Measurements from ENCODE around the gene APPL1.
"Not testable (repeated sequence)": the region's sequence is repeated elsewhere in the genome, so short reads cannot be mapped to it uniquely, and the experiment has no call there.

The APPL1 gene

DNA sequence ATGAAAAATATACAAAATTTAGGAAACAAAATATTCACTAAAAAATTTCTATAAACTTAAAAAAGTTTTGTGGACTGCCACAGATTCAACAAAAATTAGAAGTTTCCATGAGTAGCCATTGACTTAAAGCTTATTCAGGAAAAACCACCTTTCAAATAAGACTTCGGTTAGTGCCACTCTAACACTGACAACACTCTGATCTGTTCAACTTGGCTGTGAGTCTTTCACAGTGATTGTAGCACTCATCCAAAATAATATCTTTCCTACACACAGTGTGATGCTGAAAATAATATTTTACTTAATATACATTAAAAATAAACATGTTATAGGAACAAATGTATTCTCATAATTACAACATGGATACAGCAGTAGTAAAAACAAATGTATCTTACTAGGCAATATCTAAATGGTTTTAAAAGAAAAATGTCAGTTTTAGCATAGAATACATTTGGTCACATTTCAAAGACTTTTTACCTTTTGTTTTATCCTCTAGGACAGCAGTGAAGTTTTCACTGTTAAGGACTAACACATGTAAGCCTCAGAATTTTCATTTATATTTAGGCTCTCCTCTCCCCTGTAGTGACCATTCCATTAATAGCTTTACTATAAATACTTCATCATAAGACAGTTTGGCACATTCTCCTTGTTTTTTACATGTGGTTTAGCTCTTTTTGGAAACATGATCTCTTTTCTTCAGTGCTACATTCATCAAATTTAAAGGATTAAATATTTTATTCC is 64.8 kb downstream of the APPL1 start, which contains the start of gene ASB14:
Gene ASB14, minus strand, starts transcription at position 527 of the 738 bp plus-strand sequence. CDS start 652 bp downstream, outside the sequence.
- no peaks in the 10 kb centered on the region for H3K4me1 ChIP-seq (ENCODE audit: control insufficient read depth, low read length)
- no peak within 1 kb of the TSS for H3K4me2 ChIP-seq (ENCODE audit: low read length)
- H3K36me3 ChIP-seq (ENCODE audit: control insufficient read depth, low read length): no peaks in the 10 kb centered on the region
- H3K27ac ChIP-seq (ENCODE audit: low read depth, low read length): no peak within 1 kb of the TSS
- H3K79me2 ChIP-seq (ENCODE audit: control insufficient read depth, low read length): no peaks in the 10 kb centered on the region
- no peaks in the 10 kb centered on the region for H3K9me3 ChIP-seq (ENCODE audit: control insufficient read depth, insufficient read depth, low read length)
- no peaks in the 10 kb centered on the region for H4K20me1 ChIP-seq (ENCODE audit: control insufficient read depth, insufficient read depth, low read depth, low read length)
- H3K27me3 ChIP-seq (ENCODE audit: control insufficient read depth, low read length): no peaks in the 10 kb centered on the region
- no peaks in the 10 kb centered on the region for H3K9me2 ChIP-seq (replicated peaks; ENCODE audit: control insufficient read depth, low read length)
- TF ChIP-seq CTCF (IDR thresholded peaks at IDR 0.05; ENCODE audit: low read depth, low read length, poor library complexity, severe bottlenecking) (no peak), EZH2phosphoT487 (IDR thresholded peaks at IDR 0.05; ENCODE audit: borderline replicate concordance, low read length) (no peak)
- no peaks in the 10 kb centered on the region for H3F3A ChIP-seq (ENCODE audit: control insufficient read depth, insufficient read depth)
- no peak within 1 kb of the TSS for H3K4me3 ChIP-seq (ENCODE audit: low read length)

GRCh38 chr3:57292897-57293526 is 65.5 kb downstream of the APPL1 start:
- Histone ChIP-seq H3K4me3 (ENCODE audit: low read length) (no peak overlapping the region), H3K27me3 (ENCODE audit: control insufficient read depth, low read length) (peaks cover 6% of the 10 kb centered on the region), H3F3A (ENCODE audit: control insufficient read depth, insufficient read depth) (no peaks in the 10 kb centered on the region), H3K9me3 (ENCODE audit: control insufficient read depth, insufficient read depth, low read length) (no peaks in the 10 kb centered on the region), H3K79me2 (ENCODE audit: control insufficient read depth, low read length) (no peaks in the 10 kb centered on the region), H3K4me1 (ENCODE audit: control insufficient read depth, low read length) (no peaks in the 10 kb centered on the region), H4K20me1 (ENCODE audit: control insufficient read depth, insufficient read depth, low read depth, low read length) (no peaks in the 10 kb centered on the region), H3K27ac (ENCODE audit: low read depth, low read length) (no peak overlapping the region), H3K36me3 (ENCODE audit: control insufficient read depth, low read length) (no peaks in the 10 kb centered on the region), H3K9me2 (replicated peaks; ENCODE audit: control insufficient read depth, low read length) (no peaks in the 10 kb centered on the region), H3K4me2 (ENCODE audit: low read length) (no peak overlapping the region)
- TF ChIP-seq CTCF (IDR thresholded peaks at IDR 0.05; ENCODE audit: low read depth, low read length, poor library complexity, severe bottlenecking): no peak
- TF ChIP-seq EZH2phosphoT487 (IDR thresholded peaks at IDR 0.05; ENCODE audit: borderline replicate concordance, low read length): no peak

DNA sequence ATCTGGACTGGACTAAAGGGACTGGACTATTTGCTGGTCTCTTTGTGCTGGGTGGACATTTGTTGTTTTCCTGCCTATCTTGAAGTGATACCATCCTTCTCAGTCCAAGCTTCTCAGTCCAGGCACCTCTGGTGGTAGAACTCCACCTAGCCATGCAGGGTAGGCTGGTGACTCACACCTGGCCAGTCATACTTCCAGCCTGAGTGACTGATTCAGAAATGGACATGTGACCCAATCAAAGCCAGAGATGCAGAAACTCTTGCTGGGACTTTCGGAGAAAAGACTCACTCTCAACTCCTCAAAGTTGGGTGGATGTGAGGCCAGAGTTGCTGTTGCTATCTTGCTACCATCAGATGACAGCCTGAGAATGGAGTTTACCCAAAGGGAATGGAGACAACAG is 70.5 kb downstream of the APPL1 start:
- H3K4me1 ChIP-seq (ENCODE audit: control insufficient read depth, low read length): no peaks in the 10 kb centered on the region
- no peaks in the 10 kb centered on the region for H3K9me2 ChIP-seq (replicated peaks; ENCODE audit: control insufficient read depth, low read length)
- H3K4me3 ChIP-seq (ENCODE audit: low read length): no peak overlapping the region
- H3K4me2 ChIP-seq (ENCODE audit: low read length): no peak overlapping the region
- H3K9me3 ChIP-seq (ENCODE audit: control insufficient read depth, insufficient read depth, low read length): no peaks in the 10 kb centered on the region
- peaks cover 13% of the 10 kb centered on the region for H3K27me3 ChIP-seq (ENCODE audit: control insufficient read depth, low read length)
- H3K27ac ChIP-seq (ENCODE audit: low read depth, low read length): no peak overlapping the region
- H3K36me3 ChIP-seq (ENCODE audit: control insufficient read depth, low read length): no peaks in the 10 kb centered on the region
- TF ChIP-seq CTCF (IDR thresholded peaks at IDR 0.05; ENCODE audit: low read depth, low read length, poor library complexity, severe bottlenecking) (no peak), EZH2phosphoT487 (IDR thresholded peaks at IDR 0.05; ENCODE audit: borderline replicate concordance, low read length) (no peak)
- no peaks in the 10 kb centered on the region for H4K20me1 ChIP-seq (ENCODE audit: control insufficient read depth, insufficient read depth, low read depth, low read length)
- H3F3A ChIP-seq (ENCODE audit: control insufficient read depth, insufficient read depth): no peaks in the 10 kb centered on the region
- no peaks in the 10 kb centered on the region for H3K79me2 ChIP-seq (ENCODE audit: control insufficient read depth, low read length)

GRCh38 chr3:57303520-57303919 is 76.0 kb downstream of the APPL1 start:
- not testable (repeated sequence) for H3K4me1 ChIP-seq (ENCODE audit: control insufficient read depth, low read length); H3K9me2 ChIP-seq (replicated peaks; ENCODE audit: control insufficient read depth, low read length); H3K9me3 ChIP-seq (ENCODE audit: control insufficient read depth, insufficient read depth, low read length); H3K4me3 ChIP-seq (ENCODE audit: low read length); H3K27ac ChIP-seq (ENCODE audit: low read depth, low read length); H3K27me3 ChIP-seq (ENCODE audit: control insufficient read depth, low read length); H3K4me2 ChIP-seq (ENCODE audit: low read length); H4K20me1 ChIP-seq (ENCODE audit: control insufficient read depth, insufficient read depth, low read depth, low read length); H3F3A ChIP-seq (ENCODE audit: control insufficient read depth, insufficient read depth); H3K79me2 ChIP-seq (ENCODE audit: control insufficient read depth, low read length); H3K36me3 ChIP-seq (ENCODE audit: control insufficient read depth, low read length)

Measured in DOHH2 (cell line).